GM19239 (cell line): ENCODE results near the gene TMEM165.

Source experiments
- DNase-seq: peaks from one replicate; pipeline ENCODE4 v3.0.0; 2011; ENCODE audit warnings: low spot score; ENCODE audit not compliant: insufficient read length
- FAIRE-seq: peaks from 2 replicates; lab custom pipeline; 2011; peaks lifted over from hg19 to GRCh38; lab: Jason Lieb, UNC

Gene TMEM165

GRCh38 chr4:55446578-55446922 lies 50.8 kb downstream of the TMEM165 start:
- no peak for DNase-seq
- FAIRE-seq, result no peak

- FAIRE-seq (no peak), DNase-seq (no peak)
Measured at GRCh38 chr4:55447108-55447708, 51.5 kb downstream of the TMEM165 start.

- no peak for FAIRE-seq
- DNase-seq, result no peak
Measured at GRCh38 chr4:55447831-55448230, 52.1 kb downstream of the TMEM165 start.

- DNase-seq, result no peak
- no peak for FAIRE-seq
Measured at GRCh38 chr4:55450566-55450965, 54.8 kb downstream of the TMEM165 start.

GRCh38 chr4:55458164-55458563 lies 62.4 kb downstream of the TMEM165 start:
- DNase-seq (no peak), FAIRE-seq (no peak)

GRCh38 chr4:55458611-55459010 lies 62.9 kb downstream of the TMEM165 start:
- FAIRE-seq (no peak), DNase-seq (no peak)

- DNase-seq (no peak), FAIRE-seq (no peak)
Measured at GRCh38 chr4:55466001-55466400, 70.2 kb downstream of the TMEM165 start.

- DNase-seq (no peak), FAIRE-seq (no peak)
Measured at GRCh38 chr4:55468724-55469123, 73.0 kb downstream of the TMEM165 start.

- no peak for FAIRE-seq
- no peak for DNase-seq
Measured at GRCh38 chr4:55469979-55470378, 74.2 kb downstream of the TMEM165 start.
